GM18861 (cell line): ENCODE results near the gene CADM4.
A peak's percentile ranks its signal among the peaks of the same experiment; 100 is the strongest.
"Not testable (repeated sequence)": the region's sequence is repeated elsewhere in the genome, so short reads cannot be mapped to it uniquely, and the experiment has no call there.

Source experiments
- ATAC-seq: cut with Tn5 transposase; IDR thresholded peaks from one replicate; pipeline ENCODE4 v1.9.1; 2021; ENCODE audit not compliant: unreplicated experiment

CADM4 gene

GRCh38 chr19:43610493-43610892, 29.2 kb downstream of the CADM4 start:
- no peak for ATAC-seq

- ATAC-seq: no peak
These were observed 29.8 kb downstream of the CADM4 start for GRCh38 chr19:43609872-43610271.

- no peak for ATAC-seq
These were observed 32.1 kb downstream of the CADM4 start for GRCh38 chr19:43607238-43608205.

- ATAC-seq: no peak
These were observed 33.0 kb downstream of the CADM4 start for GRCh38 chr19:43606569-43607229.

- no peak for ATAC-seq
These were observed 33.6 kb downstream of the CADM4 start for GRCh38 chr19:43605875-43606568.

GRCh38 chr19:43600326-43600725, 39.3 kb downstream of the CADM4 start:
- ATAC-seq: not testable (repeated sequence)

GRCh38 chr19:43599635-43600295, 39.9 kb downstream of the CADM4 start:
- no peak for ATAC-seq

- ATAC-seq: no peak
These were observed 41.0 kb downstream of the CADM4 start for GRCh38 chr19:43598445-43599240.

- ATAC-seq: no peak
These were observed 41.8 kb downstream of the CADM4 start for GRCh38 chr19:43597876-43598275.

GRCh38 chr19:43596842-43597461, 42.7 kb downstream of the CADM4 start:
- ATAC-seq: no peak

- ATAC-seq: peak; percentile 76
These were observed 43.4 kb downstream of the CADM4 start, which contains the start of the genes IRGQ and ZNF576 for GRCh38 chr19:43595999-43596841. IRGQ (minus strand) TSS chr19:43596134; CDS start chr19:43595338, 796 bp downstream. ZNF576 (plus strand) TSS chr19:43596595; CDS start chr19:43597109, 514 bp downstream.

GRCh38 chr19:43595605-43595998, 44.0 kb downstream of the CADM4 start:
- ATAC-seq: no peak

GRCh38 chr19:43594710-43595604, 44.7 kb downstream of the CADM4 start:
- ATAC-seq: no peak

GRCh38 chr19:43594081-43594697, 45.5 kb downstream of the CADM4 start:
- no peak for ATAC-seq

GRCh38 chr19:43592800-43593350, 46.8 kb downstream of the CADM4 start:
- ATAC-seq: no peak

GRCh38 chr19:43591904-43592772, 47.5 kb downstream of the CADM4 start:
- ATAC-seq: no peak
